Measurements from ENCODE around the gene PIK3R6.
A peak's percentile ranks its signal among the peaks of the same experiment; 100 is the strongest.

The PIK3R6 gene

DNA sequence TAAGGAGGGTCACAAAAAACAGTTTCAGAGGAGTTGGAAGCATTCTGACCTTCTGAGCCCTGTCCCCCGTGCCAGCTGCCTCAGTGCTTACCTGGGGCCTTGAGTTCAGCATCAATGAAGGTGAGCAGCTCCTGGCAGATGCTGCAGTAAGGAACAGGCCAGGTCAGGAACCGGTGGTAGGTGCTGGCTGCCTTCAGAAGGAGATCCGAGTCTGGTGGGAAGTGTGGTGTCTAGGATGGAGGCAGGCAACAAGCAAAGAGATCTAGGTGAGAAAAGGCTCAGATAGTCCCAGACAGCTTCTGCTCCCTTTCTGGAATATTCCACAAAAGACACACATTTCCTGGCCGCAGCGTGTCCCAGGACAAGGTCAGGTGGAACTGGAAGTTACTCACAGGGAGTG, 37.2 kb upstream of the PIK3R6 start:
- Histone ChIP-seq H3K27ac (ENCODE audit: low read depth, low read length, poor library complexity, severe bottlenecking) (no peak overlapping the region), H4K20me1 (ENCODE audit: insufficient read depth, low read length) (no peaks in the 10 kb centered on the region), H2AFZ (ENCODE audit: low read length) (no peak overlapping the region), H3F3A (ENCODE audit: insufficient read depth, low read length) (no peaks in the 10 kb centered on the region), H3K4me3 (ENCODE audit: low read depth, low read length, poor library complexity, severe bottlenecking) (no peak overlapping the region), H3K9ac (ENCODE audit: low read length) (no peak overlapping the region), H3K27me3 (ENCODE audit: insufficient read depth, low read length) (no peaks in the 10 kb centered on the region; the same call in 1 of the 2 replicates), H3K79me2 (ENCODE audit: insufficient read depth, low read length) (no peaks in the 10 kb centered on the region), H3K4me1 (ENCODE audit: insufficient read depth, low read length, severe bottlenecking) (peaks cover 14% of the 10 kb centered on the region), H3K9me2 (ENCODE audit: low read depth, low read length) (no peaks in the 10 kb centered on the region), H3K9me3 (ENCODE audit: low read length) (no peaks in the 10 kb centered on the region), H3K4me2 (ENCODE audit: low read length) (no peak overlapping the region), H3K36me3 (ENCODE audit: insufficient read depth, low read length) (no peaks in the 10 kb centered on the region)
- no peak for TF ChIP-seq EZH2 (IDR thresholded peaks at IDR 0.05; ENCODE audit: borderline replicate concordance, low read length)
- TF ChIP-seq, protein P1, sequence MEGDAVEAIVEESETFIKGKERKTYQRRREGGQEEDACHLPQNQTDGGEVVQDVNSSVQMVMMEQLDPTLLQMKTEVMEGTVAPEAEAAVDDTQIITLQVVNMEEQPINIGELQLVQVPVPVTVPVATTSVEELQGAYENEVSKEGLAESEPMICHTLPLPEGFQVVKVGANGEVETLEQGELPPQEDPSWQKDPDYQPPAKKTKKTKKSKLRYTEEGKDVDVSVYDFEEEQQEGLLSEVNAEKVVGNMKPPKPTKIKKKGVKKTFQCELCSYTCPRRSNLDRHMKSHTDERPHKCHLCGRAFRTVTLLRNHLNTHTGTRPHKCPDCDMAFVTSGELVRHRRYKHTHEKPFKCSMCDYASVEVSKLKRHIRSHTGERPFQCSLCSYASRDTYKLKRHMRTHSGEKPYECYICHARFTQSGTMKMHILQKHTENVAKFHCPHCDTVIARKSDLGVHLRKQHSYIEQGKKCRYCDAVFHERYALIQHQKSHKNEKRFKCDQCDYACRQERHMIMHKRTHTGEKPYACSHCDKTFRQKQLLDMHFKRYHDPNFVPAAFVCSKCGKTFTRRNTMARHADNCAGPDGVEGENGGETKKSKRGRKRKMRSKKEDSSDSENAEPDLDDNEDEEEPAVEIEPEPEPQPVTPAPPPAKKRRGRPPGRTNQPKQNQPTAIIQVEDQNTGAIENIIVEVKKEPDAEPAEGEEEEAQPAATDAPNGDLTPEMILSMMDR (IDR thresholded peaks at IDR 0.05; ENCODE audit: low read length): no peak

DNA sequence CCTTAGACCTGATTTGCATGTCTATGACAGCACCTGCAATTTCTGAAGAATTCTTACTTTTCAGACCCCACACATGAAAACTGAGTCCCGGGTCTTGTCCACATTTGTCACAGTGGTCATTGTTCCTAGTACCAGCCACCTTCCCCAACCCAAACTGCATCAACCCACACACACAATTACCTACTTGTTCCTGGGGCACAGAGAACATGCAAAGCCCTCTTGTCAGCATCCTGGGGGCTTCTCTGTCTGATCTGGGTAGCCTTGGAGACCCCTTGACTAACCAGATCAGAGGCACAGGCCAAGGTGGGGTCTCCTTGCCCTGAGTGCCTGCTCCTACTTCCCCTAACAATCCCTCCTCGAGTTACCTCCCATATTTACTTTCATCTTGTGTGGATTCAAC, 36.7 kb upstream of the PIK3R6 start:
- Histone ChIP-seq H3K9me3 (ENCODE audit: low read length) (no peaks in the 10 kb centered on the region), H2AFZ (ENCODE audit: low read length) (no peak overlapping the region), H3K9ac (ENCODE audit: low read length) (no peak overlapping the region), H3K4me1 (ENCODE audit: insufficient read depth, low read length, severe bottlenecking) (peaks cover 18% of the 10 kb centered on the region), H3F3A (ENCODE audit: insufficient read depth, low read length) (no peaks in the 10 kb centered on the region), H3K4me2 (ENCODE audit: low read length) (no peak overlapping the region), H3K36me3 (ENCODE audit: insufficient read depth, low read length) (no peaks in the 10 kb centered on the region), H3K9me2 (ENCODE audit: low read depth, low read length) (no peaks in the 10 kb centered on the region), H4K20me1 (ENCODE audit: insufficient read depth, low read length) (no peaks in the 10 kb centered on the region), H3K79me2 (ENCODE audit: insufficient read depth, low read length) (no peaks in the 10 kb centered on the region), H3K4me3 (ENCODE audit: low read depth, low read length, poor library complexity, severe bottlenecking) (no peak overlapping the region), H3K27me3 (ENCODE audit: insufficient read depth, low read length) (no peaks in the 10 kb centered on the region; the same call in 1 of the 2 replicates), H3K27ac (ENCODE audit: low read depth, low read length, poor library complexity, severe bottlenecking) (no peak overlapping the region)
- TF ChIP-seq, protein P1 (IDR thresholded peaks at IDR 0.05; ENCODE audit: low read length): no peak
- TF ChIP-seq EZH2 (IDR thresholded peaks at IDR 0.05; ENCODE audit: borderline replicate concordance, low read length): no peak

DNA sequence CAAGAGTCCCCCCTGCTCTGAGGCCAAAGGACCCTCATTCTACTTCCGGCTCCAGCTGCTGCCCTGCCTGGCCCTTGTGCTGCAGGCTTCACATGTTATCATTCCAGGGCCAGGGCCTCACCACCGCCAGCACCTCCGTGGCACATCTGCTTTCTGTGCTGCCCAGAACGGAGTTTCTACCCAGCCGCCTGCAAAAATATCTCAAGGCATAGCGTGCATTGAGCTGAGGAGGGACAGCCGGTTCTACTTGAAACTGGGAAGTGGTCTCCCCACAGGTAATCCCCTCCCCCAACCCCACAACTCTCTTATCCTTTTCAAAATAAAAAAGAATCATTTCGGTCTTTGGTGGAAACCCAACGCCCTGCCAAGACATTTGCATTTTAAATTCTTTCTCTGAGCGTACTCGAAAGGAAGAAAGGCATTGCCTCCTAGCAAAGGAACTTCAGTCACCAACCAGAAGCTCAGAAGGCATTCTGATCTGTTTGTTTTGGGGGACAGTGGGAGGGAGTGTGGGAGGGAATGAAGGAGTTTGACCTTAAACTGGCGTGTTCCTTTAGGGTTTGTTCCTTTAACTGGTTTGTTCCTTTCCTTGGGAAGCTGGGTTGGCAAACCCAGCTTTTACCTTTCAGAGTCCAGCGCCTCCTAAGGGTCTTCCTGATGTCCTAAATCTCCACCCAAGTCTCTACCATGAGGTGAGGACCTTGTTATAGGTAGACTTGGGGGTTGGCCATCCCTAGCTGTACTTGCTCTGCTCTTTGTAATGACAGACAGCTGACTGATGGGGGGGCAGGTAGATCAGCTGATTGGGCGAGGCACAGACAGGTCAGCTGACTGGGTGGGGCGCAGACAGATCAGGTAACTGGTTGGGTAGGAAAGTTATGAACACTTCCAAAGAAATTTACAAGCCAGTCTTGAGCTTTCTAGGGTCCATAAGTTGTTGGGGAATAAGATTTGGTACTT, 33.4 kb upstream of the PIK3R6 start:
- H3K27me3 ChIP-seq (ENCODE audit: insufficient read depth, low read length): no peaks in the 10 kb centered on the region; the same call in 1 of the 2 replicates
- no peaks in the 10 kb centered on the region for H3F3A ChIP-seq (ENCODE audit: insufficient read depth, low read length)
- H3K9ac ChIP-seq (ENCODE audit: low read length): no peak overlapping the region
- no peak overlapping the region for H3K4me3 ChIP-seq (ENCODE audit: low read depth, low read length, poor library complexity, severe bottlenecking)
- H3K4me1 ChIP-seq (ENCODE audit: insufficient read depth, low read length, severe bottlenecking): peaks cover 30% of the 10 kb centered on the region
- no peaks in the 10 kb centered on the region for H3K9me3 ChIP-seq (ENCODE audit: low read length)
- TF ChIP-seq, protein P1 (IDR thresholded peaks at IDR 0.05; ENCODE audit: low read length): no peak
- no peak for TF ChIP-seq EZH2 (IDR thresholded peaks at IDR 0.05; ENCODE audit: borderline replicate concordance, low read length)
- H4K20me1 ChIP-seq (ENCODE audit: insufficient read depth, low read length): no peaks in the 10 kb centered on the region
- H3K79me2 ChIP-seq (ENCODE audit: insufficient read depth, low read length): no peaks in the 10 kb centered on the region
- H3K27ac ChIP-seq (ENCODE audit: low read depth, low read length, poor library complexity, severe bottlenecking): peak overlapping the region; percentile 0
- no peak overlapping the region for H2AFZ ChIP-seq (ENCODE audit: low read length)
- no peaks in the 10 kb centered on the region for H3K36me3 ChIP-seq (ENCODE audit: insufficient read depth, low read length)
- H3K9me2 ChIP-seq (ENCODE audit: low read depth, low read length): no peaks in the 10 kb centered on the region
- no peak overlapping the region; the same call in 1 of the 2 replicates for H3K4me2 ChIP-seq (ENCODE audit: low read length)

Data from OCI-LY1 (cell line).